ENCODE results near the gene AIG1. TPM values are rescaled to one million over a fixed set of nuclear protein-coding genes. Genes with fewer than 3 reads are reported as not detected.

The AIG1 gene
- total RNA-seq, 1 experiment from 2014 or later = 51.1 TPM

- H4K20me1 ChIP-seq (ENCODE audit: insufficient read depth) = no peaks in the 10 kb centered on the region
- POLR2A ChIA-PET = no interaction called here
- no peaks in the 10 kb centered on the region for H3K4me1 ChIP-seq (ENCODE audit: control insufficient read depth in 1 of 2, insufficient read depth in 2 of 2, low read length in 2 of 2)
- H3K27ac ChIP-seq (ENCODE audit: low read depth, low read length) = no peak overlapping the region
- H3K36me3 ChIP-seq (ENCODE audit: control insufficient read depth in 1 of 2, insufficient read depth in 2 of 2, low read length in 2 of 2) = no peaks in the 10 kb centered on the region
- ATAC-seq (no peak), DNase-seq (ENCODE audit: low read depth, low spot score) (no peak)
- intact Hi-C loops (cut with micrococcal nuclease) = no loop called here
- H3K27me3 ChIP-seq (ENCODE audit: insufficient read depth, low read length) = no peaks in the 10 kb centered on the region
- no peak overlapping the region for H3K9ac ChIP-seq (ENCODE audit: low read length)
- H3K4me2 ChIP-seq (ENCODE audit: low read length) = no peak overlapping the region
- CTCF ChIA-PET = no interaction called here
- no TSS peak for BruUV-seq (replicated peaks)
- TF ChIP-seq ZFX (IDR thresholded peaks at IDR 0.05) (no peak), EZH2 (IDR thresholded peaks at IDR 0.05) (no peak), EZH2phosphoT487 (IDR thresholded peaks at IDR 0.05; ENCODE audit: borderline replicate concordance) (no peak), CTCF (IDR thresholded peaks at IDR 0.05 in 2 of 3, conservative IDR thresholded peaks at IDR 0.05 in 1 of 3; ENCODE audit: borderline replicate concordance in 1 of 3, insufficient read depth in 1 of 3, low read depth in 2 of 3, low read length in 2 of 3) (no peak), CBX3 (IDR thresholded peaks at IDR 0.05; ENCODE audit: low read depth) (no peak), EGR1 (IDR thresholded peaks at IDR 0.05; ENCODE audit: low read depth) (no peak), ATF3 (IDR thresholded peaks at IDR 0.05) (no peak), POLR2A (IDR thresholded peaks at IDR 0.05; ENCODE audit: borderline replicate concordance, extremely low read depth, insufficient read depth, insufficient read length) (no peak), YY1 (IDR thresholded peaks at IDR 0.05; ENCODE audit: extremely low read depth, insufficient replicate concordance, low read depth, low read length) (no peak)
- H3K79me2 ChIP-seq (ENCODE audit: insufficient read depth, low read length) = no peaks in the 10 kb centered on the region
- H3K9me3 ChIP-seq (ENCODE audit: control insufficient read depth in 1 of 2, insufficient read depth in 1 of 2, low read depth in 1 of 2, low read length in 2 of 2) = no peaks in the 10 kb centered on the region
- H3K9me2 ChIP-seq (ENCODE audit: insufficient read depth) = no peaks in the 10 kb centered on the region
- RAD21 ChIA-PET (ENCODE audit: low non-redundant PET in 1 of 2, low total read pairs in 2 of 2, uncharacterized antibody in 2 of 2, unreplicated experiment in 2 of 2) = no interaction called here
- no peak overlapping the region for H3K4me3 ChIP-seq (replicated peaks in 1 of 2; ENCODE audit: low read depth in 1 of 2, low read length in 2 of 2)
- H2AFZ ChIP-seq (ENCODE audit: low read depth, low read length, poor library complexity, severe bottlenecking) = no peak overlapping the region
Observed at GRCh38 chr6:143222801-143223231, 162.1 kb downstream of the AIG1 start.

GRCh38 chr6:143223895-143224294 is 163.2 kb downstream of the AIG1 start:
- Histone ChIP-seq H3K9ac (ENCODE audit: low read length) (no peak overlapping the region), H3K4me2 (ENCODE audit: low read length) (no peak overlapping the region), H3K79me2 (ENCODE audit: insufficient read depth, low read length) (no peaks in the 10 kb centered on the region), H3K27me3 (ENCODE audit: insufficient read depth, low read length) (no peaks in the 10 kb centered on the region), H3K9me3 (ENCODE audit: control insufficient read depth in 1 of 2, insufficient read depth in 1 of 2, low read depth in 1 of 2, low read length in 2 of 2) (no peaks in the 10 kb centered on the region), H3K4me3 (replicated peaks in 1 of 2; ENCODE audit: low read depth in 1 of 2, low read length in 2 of 2) (no peak overlapping the region), H3K36me3 (ENCODE audit: control insufficient read depth in 1 of 2, insufficient read depth in 2 of 2, low read length in 2 of 2) (no peaks in the 10 kb centered on the region), H3K9me2 (ENCODE audit: insufficient read depth) (no peaks in the 10 kb centered on the region), H3K27ac (ENCODE audit: low read depth, low read length) (no peak overlapping the region), H4K20me1 (ENCODE audit: insufficient read depth) (no peaks in the 10 kb centered on the region), H2AFZ (ENCODE audit: low read depth, low read length, poor library complexity, severe bottlenecking) (no peak overlapping the region), H3K4me1 (ENCODE audit: control insufficient read depth in 1 of 2, insufficient read depth in 2 of 2, low read length in 2 of 2) (no peaks in the 10 kb centered on the region)
- ChIA-PET RAD21 (ENCODE audit: low non-redundant PET in 1 of 2, low total read pairs in 2 of 2, uncharacterized antibody in 2 of 2, unreplicated experiment in 2 of 2) (no interaction called here), CTCF (no interaction called here), POLR2A (no interaction called here)
- DNase-seq (ENCODE audit: low read depth, low spot score) (no peak), ATAC-seq (no peak)
- no TSS peak for BruUV-seq (replicated peaks)
- intact Hi-C loops (cut with micrococcal nuclease) = no loop called here
- TF ChIP-seq REST (IDR thresholded peaks at IDR 0.05; ENCODE audit: low read depth) = no peak
- TF ChIP-seq EGR1 (IDR thresholded peaks at IDR 0.05; ENCODE audit: low read depth) = no peak
- TF ChIP-seq CEBPB (IDR thresholded peaks at IDR 0.05; ENCODE audit: low read depth) = no peak
- TF ChIP-seq TCF7L2 (IDR thresholded peaks at IDR 0.05; ENCODE audit: borderline replicate concordance, extremely low read depth, insufficient read depth, insufficient read length) = no peak
- no peak for TF ChIP-seq ZFX (IDR thresholded peaks at IDR 0.05)
- no peak for TF ChIP-seq RAD21 (IDR thresholded peaks at IDR 0.05; ENCODE audit: low read depth)
- no peak for TF ChIP-seq CTCF (IDR thresholded peaks at IDR 0.05 in 2 of 3, conservative IDR thresholded peaks at IDR 0.05 in 1 of 3; ENCODE audit: borderline replicate concordance in 1 of 3, insufficient read depth in 1 of 3, low read depth in 2 of 3, low read length in 2 of 3)
